HG03558 (cell line): ENCODE measurements around the gene SPG7.

Source experiments
- ATAC-seq: cut with Tn5 transposase; IDR thresholded peaks from one replicate; pipeline ENCODE4 v1.9.1; 2021; ENCODE audit warnings: moderate number of reproducible peaks; ENCODE audit not compliant: unreplicated experiment; ENCODE audit errors: extremely low read depth

SPG7 gene

GRCh38 chr16:89589241-89589926 is 81.2 kb downstream of the SPG7 start:
- no peak for ATAC-seq

- no peak for ATAC-seq
Observed at GRCh38 chr16:89593841-89594240, 85.6 kb downstream of the SPG7 start.

- no peak for ATAC-seq
Observed at GRCh38 chr16:89595330-89596060, 87.3 kb downstream of the SPG7 start.

- no peak for ATAC-seq
Observed at GRCh38 chr16:89596061-89596689, 88.0 kb downstream of the SPG7 start.

- ATAC-seq, result no peak
Observed at GRCh38 chr16:89596957-89597649, 88.9 kb downstream of the SPG7 start.

GRCh38 chr16:89598199-89598598 is 90.0 kb downstream of the SPG7 start:
- no peak for ATAC-seq

- ATAC-seq, result no peak
Observed at GRCh38 chr16:89599451-89599858, 91.3 kb downstream of the SPG7 start.

- ATAC-seq, result no peak
Observed at GRCh38 chr16:89599902-89600301, 91.7 kb downstream of the SPG7 start.

- ATAC-seq, result no peak
Observed at GRCh38 chr16:89600427-89600826, 92.2 kb downstream of the SPG7 start.

- no peak for ATAC-seq
Observed at GRCh38 chr16:89600956-89601355, 92.8 kb downstream of the SPG7 start.

GRCh38 chr16:89601906-89602272 is 93.7 kb downstream of the SPG7 start:
- no peak for ATAC-seq

GRCh38 chr16:89602273-89602951 is 94.2 kb downstream of the SPG7 start:
- ATAC-seq, result no peak

- ATAC-seq, result no peak
Observed at GRCh38 chr16:89602952-89603590, 94.9 kb downstream of the SPG7 start.

GRCh38 chr16:89604764-89605163 is 96.6 kb downstream of the SPG7 start:
- ATAC-seq, result no peak

- no peak for ATAC-seq
Observed at GRCh38 chr16:89605186-89605970, 97.2 kb downstream of the SPG7 start.

- ATAC-seq, result no peak
Observed at GRCh38 chr16:89606006-89606405, 97.8 kb downstream of the SPG7 start.
